Activated CD4-positive, alpha-beta T cell treated with anti-CD3 and anti-CD28 coated beads for 48 hours (primary cell): Measurements from ENCODE around the gene CLDN19.
A peak's percentile ranks its signal among the peaks of the same experiment; 100 is the strongest.
"Not testable (repeated sequence)": the region's sequence is repeated elsewhere in the genome, so short reads cannot be mapped to it uniquely, and the experiment has no call there.

ENCODE experiments used
- DNase-seq: peaks from one replicate; pipeline ENCODE4 v3.0.0-alpha.2; 2020

Gene CLDN19

DNA sequence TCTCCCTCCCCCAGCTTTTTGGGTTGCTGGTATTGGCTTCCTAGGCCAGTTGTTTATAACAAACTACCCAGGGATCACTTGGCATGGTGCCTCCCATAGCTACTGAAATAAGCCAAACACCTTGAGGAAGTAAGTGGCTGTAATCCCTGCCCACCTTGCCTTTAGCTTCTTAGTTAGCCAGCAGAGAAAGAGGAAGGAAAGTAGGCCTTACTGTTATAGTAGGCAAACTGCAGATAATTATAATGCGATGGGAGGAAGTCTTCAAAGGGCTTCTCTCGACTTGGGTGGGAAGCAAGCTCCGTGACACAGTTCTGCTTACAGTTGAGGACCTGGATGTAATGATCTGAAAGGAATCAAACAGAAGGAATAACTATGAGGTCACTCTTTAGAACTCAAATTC lies 18.6 kb upstream of the CLDN19 start:
- DNase-seq, result no peak

DNA sequence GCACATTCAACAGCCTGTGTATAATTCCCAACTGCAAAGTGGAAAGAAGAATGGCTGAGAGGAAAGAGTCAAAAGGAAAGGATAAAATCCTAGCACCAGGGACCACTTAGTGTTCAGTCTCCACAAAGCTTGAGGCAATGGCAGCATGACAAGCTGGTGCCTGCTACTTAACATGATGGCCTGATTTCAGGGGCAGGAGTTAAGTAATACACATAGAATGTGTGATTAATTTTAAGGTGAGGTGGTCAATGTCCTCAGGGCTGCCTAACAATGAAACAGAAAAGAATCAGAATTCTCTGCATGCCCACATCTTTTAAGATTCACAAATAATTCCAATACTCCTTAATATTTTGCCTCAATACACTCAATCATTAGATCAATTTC lies 17.8 kb upstream of the CLDN19 start:
- DNase-seq, result no peak

DNA sequence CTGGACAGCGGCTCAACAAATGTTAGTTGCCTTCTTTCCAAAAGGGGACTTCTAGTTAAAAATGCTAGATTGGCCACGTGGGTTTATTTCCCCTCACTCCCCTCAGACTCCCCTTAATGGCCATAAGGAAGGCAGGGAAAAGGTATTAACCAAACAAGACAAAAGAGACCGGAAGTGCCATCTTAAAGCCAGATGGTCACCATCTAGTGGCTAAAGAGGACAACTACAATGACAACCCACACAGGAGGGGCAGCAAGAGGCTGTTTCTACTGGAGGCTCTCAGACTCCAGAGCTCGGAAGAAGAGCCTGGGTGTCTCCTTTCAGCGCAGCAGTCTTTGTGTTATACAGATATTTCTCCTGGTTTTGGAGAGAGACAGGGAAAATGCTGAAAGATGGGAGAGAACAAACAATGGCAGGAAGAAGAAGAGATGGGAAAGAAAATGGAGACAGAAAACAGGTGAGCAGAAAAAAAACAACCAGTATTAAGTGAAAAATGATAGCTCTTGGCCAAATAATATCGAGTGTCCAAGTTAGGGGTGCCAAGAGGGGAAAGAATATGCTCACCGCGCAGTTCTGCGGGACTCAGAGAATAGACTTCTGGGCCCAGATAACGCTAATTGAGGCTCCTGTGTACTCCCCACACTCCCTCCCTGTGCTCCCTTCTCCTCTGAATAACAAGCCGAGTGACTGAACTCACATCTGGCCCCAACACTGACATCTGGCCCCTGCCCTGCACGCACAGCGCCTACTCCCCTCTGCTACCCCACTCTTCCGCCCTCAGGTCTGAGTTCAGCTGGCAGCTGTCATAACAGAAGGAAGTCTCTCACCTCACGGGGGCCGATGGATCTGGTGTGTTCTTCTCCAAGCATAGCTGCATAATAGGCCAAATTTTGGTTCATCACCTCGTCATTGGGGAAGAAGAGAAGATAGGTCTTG lies 17.2 kb upstream of the CLDN19 start:
- no peak for DNase-seq

DNA sequence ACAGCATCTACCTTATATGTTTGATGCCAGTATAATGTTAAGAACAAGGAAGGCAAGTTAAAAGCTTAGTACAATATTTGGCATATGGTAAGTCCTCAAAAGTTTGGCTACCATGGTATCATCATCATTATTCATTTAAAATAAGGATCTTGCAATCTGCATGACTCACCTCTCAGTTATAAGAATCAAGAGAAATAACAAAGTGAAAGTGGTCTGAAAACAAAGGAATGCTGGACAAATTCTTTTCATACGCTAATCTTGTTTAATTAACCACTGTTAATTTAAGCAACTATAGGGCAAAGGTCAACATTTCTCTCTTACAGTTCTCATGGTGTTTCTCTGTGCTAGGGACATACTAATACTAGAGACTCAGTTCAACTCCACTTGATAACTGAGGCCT lies 13.0 kb upstream of the CLDN19 start:
- DNase-seq, result no peak

DNA sequence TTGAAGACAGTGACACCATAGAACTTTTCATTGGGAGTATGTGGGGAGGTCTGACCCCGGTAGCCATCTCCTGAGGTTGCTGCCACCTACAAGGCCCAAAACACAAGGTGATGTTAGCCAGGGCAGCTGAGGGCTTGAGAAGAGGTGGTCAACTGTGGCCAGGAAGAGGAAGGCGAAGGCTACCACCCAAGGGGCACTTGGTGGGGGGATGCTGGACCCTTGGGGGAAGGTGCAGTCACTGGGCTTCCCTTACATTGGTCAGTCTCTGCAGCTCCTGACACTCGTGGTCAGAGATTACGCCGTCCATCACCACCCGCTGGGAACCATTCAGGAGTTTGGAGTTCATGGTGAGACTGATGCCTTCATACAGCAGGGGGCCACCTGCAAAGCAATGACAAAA lies 12.2 kb upstream of the CLDN19 start:
- no peak for DNase-seq

DNA sequence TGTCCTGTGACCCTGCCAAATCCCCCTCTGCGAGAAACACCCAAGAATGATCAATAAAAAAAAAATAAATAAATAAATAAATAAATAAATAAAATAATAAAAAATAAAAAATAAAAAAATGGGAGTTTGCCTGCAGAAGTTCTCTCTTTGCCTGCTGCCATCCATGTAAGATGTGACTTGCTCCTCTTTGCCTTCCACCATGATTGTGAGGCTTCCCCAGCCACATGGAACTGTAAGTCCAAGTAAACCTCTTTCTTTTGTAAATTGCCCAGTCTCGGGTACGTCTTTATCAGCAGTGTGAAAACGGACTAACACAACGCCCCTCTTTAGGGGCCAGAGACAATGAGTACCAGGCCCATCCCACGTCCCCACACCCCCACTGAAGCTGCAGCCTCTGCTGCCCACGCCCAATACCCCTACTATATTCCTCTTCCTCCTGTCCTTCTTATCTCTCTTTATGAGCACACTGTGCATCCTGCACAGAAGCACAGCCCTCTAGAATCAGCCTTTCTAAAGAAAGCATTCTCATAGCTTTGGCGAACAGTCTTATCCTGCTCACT lies 11.6 kb upstream of the CLDN19 start:
- not testable (repeated sequence) for DNase-seq

DNA sequence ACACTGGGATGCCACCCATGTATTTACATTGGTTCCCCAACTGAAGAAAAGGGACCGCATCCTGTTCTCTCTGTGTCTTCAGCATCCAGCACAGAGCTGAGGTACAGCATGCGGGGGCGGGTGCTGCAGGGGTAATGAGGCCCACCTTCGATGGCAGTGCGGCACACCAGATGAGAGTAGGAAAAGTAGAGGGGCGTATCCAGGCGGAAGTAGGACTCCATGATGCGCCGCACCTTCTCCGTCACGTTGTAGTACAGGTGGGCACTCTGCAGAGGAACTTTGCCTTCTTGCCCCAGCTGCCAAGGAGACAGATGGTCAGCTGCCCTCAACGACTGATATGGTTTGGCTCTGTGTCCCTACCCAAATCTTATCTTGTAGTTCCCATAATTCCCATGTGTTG lies 10.0 kb upstream of the CLDN19 start:
- no peak for DNase-seq

DNA sequence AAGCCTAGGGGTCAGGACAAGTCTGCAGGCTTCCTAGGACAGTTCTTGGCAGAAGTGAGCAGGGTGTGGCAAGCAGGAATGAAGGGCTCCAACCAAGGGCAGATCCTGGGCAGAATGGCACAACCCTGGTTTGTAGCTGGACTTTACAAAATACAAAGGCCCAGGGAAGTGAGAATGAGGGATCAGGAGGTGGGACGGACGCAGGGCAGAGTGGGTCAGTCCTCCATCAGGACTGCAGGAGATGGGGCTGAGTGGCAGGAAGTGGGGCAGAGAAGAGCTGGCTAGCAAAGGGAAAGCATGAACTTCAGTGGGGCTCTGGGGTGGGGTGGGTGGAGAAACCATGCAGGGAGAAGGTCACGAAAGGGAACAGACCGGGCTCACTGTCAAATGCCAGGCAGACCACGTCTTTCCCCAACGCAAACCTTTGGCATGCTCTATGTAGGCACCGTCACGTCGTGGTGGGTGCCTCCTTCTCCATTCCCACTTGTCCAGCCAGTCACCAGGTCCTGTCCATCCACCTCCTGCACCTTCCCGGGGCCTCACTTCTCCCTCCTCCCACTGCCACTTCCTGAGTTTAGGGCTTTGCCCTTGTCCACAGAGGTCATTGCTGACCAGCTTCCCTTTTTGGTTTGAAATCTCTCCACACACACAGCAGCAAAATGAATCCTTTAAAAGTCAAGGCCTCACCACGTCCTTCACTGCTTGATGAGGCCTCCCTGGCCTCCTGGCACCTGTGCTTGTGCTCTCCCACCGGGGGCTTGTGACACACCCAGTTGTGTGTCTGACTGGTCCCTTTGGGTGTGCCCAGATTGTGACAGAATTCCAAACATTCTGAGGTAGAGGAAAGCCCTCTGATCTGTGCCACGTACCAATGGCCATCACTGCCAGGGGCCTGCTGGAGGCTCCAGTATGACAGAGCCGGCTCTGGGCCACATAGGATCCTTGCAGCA lies 8.7 kb upstream of the CLDN19 start:
- DNase-seq, result no peak

DNA sequence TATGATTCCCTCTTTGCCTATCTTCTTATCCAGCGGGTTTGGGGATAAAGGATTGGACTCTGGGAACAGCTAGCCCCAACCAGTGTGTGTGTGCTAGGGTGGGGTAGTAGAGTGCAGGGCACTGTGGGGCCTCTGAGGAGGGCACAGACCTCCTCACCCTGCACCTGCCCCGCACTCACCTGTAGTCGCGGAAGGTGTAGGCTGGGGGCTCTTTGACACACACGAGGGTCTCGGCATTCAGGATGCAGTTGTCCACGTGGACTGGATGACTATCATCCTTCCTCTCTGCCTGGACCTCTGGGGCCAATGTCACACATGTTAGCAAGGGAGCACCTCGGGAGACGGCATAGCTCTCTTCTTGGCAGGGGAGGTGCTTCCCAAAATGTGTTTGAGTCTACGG lies 8.0 kb upstream of the CLDN19 start:
- no peak for DNase-seq

DNA sequence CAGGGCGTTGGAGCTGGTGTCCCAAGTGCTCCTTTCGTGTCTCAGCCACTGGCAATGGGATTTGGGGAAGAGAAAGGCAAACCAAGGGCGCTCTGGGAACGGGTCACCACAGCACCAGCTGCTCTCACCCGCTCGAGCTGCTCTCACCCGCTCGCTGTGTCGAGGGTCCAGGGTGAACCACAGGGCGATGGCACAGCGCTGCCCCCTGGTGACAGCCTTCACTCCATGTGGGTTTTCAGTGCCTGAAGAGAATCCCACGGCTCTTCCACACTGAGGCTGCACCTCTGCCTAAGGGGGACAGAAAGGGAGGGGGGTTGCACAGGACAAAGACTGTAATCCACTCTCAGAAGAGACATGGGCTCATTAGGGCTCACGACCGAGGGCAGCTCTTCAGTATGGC lies 7.1 kb upstream of the CLDN19 start:
- DNase-seq, result peak; percentile 55

DNA sequence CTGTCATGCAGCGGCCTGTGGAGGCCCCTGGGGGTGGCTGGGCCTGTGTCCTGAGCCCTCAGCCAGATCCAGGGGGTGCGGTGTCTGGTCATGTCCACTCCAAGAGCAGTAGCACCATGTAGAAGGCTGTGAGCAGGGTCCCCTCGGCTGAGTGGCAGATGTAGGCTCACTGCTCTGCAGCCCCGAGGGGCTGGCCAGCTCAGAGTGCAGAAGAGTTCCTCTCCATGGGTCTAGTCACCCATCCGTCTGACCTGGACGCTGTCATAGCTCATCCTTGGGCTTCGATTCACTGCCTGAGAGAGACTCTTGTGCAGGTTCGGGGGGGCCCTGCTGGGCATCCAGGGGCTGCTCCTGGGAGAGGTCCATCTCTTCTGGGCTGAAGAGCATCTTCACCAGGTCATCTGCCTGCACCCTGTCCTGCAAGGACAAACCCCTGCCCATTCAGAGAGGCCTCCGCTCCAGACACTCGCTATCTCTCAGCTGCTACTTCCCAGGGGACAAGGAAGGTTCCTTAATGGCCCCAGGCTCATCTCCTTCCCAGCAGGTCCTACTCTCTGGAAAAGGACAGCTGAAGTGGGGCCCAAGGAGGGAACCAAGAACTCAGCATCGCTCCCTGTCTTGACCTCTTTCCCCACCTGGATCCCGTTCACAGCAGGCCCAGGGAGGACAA lies 6.5 kb upstream of the CLDN19 start:
- DNase-seq, result no peak

DNA sequence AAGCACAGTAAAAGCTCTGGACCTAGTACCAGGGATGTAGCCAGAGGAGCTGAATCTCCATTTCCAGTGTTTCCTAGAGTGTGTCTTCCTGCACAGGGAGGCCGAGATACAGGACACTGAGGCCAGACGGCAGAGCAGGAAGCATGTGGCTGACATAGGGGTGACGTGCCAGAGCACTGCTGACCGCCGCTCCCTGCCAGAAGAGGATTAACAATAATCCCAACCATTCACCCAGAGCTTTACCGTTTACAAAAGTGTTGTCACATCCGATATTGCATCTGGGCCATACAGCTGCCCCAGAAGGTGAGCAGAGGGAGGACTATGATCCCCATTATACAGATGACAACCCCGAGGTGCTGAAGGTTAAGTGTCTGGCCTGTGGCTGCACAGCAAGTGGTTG lies 5.8 kb upstream of the CLDN19 start:
- no peak for DNase-seq

DNA sequence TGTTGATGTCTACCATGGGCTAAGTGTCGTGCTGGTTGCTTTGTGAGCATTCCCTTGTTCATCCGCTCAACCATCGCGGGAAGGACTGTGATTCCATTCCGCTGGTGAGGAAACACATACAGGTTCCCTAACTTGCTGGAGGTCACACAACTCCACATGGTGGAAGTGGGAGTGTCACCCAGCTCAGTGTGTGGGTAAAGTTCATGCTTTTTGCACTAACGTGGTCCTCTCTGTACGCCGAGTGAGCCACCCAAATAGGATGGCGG lies 4.0 kb upstream of the CLDN19 start:
- DNase-seq, result no peak

DNA sequence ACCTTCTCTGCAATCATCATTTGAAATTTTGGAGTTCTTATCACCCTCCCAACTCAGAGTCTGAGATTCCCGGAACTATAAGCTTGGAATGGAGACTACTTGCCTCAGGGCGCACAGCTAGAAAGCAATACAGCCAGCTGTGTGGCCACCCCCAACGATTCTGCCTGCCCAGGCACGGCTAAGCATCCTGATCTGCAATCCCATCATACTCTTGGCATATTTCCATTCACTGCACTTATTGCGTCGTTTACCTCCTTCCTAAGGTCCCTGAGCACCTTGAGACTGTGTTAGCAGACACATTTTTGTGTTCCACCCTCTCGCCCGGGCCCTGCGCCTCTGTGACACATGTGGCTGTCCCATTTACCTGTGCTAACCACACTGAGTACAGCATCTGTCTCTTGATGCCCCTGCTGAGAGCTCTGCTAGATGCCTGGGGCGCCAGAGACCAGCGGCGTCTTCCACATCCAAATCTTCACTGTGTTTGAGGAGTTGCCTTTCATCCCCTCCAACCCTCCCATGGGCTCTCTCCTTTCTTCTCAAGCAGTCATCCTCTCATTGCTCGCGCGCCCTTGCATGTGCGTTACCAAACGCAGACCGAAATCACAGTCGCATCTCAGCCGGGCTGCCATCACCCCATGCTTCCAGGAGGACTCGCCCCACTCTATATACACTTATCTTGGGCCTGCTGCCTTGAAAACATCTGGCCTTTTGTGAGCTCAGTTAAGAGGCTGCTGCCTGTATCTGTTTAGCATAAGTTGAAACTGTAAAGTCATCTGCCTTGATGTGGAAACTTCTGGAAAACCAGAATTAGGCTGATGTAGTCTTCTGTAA lies 3.5 kb upstream of the CLDN19 start:
- no peak for DNase-seq

DNA sequence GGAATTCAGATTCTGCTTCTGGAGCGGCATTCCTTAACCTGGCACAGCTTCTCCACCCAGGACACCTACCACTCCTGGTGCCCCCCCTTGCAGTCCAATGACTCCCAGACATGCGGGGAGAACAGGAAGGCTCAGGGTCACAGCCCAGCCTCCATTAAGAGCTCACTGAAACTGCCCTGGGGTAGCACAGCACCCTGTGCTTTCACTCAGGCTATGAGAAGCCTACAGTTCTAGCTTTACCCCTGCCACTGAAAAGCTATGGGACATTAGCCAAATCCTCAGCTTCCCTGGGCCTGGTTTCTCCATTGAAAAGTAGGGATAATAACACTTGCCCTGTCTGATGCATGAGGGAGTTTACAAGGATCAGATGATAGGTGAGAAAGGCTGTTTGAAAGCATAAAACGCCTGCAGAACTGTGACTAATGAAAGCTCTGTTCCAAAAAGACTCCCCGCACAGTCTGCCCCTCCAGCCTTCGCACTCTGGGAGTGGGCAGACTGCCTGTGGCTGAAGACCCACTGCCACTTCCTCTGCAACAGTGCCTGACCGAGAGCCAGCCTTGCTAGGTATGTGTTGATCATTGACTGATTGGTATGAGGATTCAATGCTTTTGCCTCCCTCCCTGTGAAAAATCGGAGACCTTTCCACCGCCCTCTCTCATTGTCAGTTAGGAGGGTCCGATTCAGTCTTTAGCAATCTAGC lies 2.7 kb upstream of the CLDN19 start:
- DNase-seq, result no peak

DNA sequence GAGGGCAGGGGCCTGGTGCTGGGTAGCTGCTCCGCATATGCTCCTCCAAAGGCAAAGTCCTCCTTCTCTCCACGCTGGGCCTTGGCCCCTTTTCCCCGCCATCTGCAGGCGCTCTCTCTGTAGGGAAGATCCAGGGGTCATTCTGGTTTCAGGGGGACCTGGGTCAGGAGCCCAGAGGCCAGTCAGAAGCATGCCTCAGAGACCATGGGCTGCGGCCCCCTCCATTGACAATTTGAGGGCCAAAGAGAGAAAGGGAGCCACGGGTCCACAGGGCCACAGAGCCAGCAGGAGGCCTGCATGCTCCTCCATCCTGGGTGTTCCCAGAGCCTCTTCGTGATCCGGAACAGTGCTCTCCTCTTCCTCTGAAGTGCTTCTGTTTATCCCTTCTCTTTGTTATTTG lies 2.1 kb upstream of the CLDN19 start:
- no peak for DNase-seq

DNA sequence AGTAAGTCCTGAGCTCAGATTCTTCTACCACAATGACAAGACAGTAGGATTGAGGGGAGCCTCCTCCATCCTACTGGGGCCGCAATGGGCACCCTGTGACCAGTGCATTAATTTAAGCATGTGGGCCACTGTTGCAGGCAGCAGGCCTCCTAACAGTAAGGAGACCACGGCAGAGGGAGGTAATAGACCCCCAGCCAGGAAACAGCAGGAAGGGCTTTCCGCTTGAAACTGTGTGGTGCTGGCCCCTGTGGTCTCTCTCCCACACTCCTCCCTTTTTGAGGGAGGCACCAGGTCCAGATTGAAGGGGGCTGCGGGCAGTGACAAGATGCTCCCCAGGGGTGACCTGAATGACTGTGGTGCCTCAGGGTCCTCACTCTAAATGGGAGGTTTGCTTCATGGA lies 1.7 kb upstream of the CLDN19 start:
- no peak for DNase-seq

DNA sequence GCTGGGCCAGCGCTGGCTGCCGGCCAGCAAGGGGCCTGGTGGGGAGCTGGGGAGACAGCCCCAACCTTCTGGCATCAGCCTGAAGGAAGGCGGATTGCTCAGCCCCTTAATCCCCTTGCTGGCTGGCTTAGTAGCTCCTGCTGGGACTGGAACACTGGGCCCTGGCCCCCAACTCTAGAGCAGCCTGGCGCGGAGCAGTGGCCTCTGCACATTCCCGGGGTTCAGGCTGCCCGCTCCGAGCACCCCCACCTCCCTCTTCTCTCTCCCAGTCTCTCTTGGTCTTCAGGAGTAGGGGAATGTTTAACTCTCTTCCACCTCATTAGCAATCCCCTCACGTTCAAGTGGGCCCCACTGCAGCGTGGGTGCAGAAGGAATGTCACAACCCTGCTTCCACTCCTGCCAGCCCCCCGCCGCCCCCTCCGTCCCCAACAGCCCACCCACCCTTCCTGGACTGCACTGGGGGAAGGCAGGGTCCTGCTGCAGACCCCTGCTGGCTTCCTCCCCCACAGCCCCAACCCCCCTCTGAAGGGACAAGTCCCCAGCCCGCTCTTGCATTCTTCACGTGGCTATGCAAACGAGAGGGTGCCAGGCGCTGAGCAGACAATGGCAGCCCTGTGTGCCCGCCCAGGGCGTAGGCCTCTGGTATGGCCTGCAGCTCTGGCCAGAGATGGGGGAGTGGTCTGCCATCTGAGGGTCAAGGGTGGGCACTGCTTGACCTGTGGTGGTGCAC lies 980 bp upstream of the CLDN19 start:
- no peak for DNase-seq

DNA sequence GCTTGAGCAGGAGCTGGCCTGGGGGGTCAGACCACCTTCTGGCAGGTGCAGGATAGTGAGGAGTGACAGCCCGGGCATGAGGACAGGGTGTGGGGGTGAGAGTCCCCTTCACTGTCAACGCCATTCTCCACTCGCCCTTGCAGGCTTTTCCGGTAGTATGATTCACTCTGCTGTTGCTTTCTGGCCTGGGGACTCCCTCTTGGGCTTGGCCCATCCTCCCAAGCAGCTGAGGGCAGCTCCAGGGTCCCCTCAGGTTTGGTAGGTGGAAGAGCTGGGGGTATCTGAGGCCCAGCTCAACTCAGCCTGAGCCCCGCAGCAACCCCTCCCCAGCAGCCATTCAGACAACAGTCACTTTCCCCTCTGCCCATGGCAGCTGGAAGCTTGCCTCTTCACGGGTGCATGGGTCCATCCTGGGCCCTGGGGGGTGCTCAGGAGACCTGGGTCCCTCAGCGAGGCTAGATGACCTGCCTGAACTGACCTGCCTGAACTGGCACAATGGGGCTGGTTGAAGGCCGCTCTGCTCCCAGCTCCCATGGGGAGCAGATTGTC lies 1.3 kb downstream of the CLDN19 start:
- no peak for DNase-seq

DNA sequence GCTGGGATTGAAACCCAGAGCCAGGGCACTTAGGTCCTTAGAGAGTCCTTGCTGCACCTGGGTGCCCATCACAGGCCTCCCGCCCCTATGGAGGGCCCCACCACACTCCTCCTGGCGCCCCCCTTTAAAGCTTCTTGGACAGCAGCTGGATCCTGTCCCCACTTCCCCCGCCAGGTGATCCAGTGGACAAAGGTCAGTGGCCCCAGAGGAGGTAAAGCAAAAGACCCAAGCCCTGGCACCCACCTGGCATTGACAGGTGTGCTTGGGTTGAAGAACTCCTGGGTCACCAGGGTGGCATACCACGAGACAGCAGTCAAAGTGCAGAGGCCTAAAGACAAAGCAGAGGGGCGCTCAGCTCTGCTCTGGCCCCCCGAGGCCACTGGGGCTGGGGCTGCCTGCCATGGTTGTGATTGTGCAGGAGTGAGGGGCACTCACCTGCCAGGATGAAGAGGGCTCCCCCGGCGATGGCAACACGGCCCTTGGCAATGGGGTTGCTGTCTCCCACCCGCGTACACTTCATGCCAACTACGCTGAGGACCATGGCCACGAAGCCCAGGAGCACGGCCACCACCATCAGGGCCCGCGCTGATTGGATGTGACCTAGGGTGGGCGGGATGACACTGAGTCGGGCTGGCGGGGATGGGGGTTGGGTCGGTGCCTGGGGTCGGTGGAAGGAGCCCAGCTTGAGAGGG lies 1.9 kb downstream of the CLDN19 start:
- DNase-seq, result no peak
